Measurements from ENCODE around the gene TAF1D. TPM values are rescaled to one million over a fixed set of nuclear protein-coding genes. Genes with fewer than 3 reads are reported as not detected.

Gene TAF1D
- polyA plus RNA-seq, 1 experiment = 32.8 TPM

- ChIA-PET POLR2A (no interaction called here), CTCF (no interaction called here)
- no peak for DNase-seq (ENCODE audit: low read depth)
- H3K4me3 ChIP-seq (ENCODE audit: low read depth, low read length) = no peak overlapping the region
- peaks cover 3% of the 10 kb centered on the region for H3K36me3 ChIP-seq (ENCODE audit: control insufficient read depth, insufficient read depth, low read length)
- H3K27me3 ChIP-seq (ENCODE audit: control insufficient read depth, insufficient read depth, low read length) = no peaks in the 10 kb centered on the region
- TF ChIP-seq CTCF (IDR thresholded peaks at IDR 0.05; ENCODE audit: insufficient read depth, low read depth, low read length) = no peak
These were observed 40.5 kb downstream of the TAF1D start for GRCh38 chr11:93700830-93701229.

DNA sequence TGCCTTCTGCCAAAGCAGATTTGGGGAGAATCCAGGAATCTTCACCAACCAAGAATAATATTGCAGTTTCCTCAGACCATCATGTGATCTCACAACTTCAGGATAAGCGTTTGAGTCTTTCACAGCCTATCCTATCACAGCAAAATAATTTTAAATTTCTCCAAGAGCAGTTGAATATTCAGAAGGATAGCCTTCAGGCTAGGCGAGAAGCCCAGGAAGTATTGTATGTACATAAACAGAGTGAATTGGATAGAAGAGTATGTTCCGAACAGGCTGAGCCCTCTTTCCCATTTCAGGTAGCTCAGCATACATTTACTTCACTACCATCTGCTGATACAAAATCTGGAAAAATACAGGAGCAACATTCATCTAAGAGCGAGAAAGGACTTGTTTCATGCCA, 43.7 kb downstream of the TAF1D start:
- H3K36me3 ChIP-seq (ENCODE audit: control insufficient read depth, insufficient read depth, low read length) = peaks cover 3% of the 10 kb centered on the region
- ChIA-PET CTCF (interaction anchor here (0.8 to 1.3 kb wide), 2 partner anchors 9 to 11 kb away, joined by 3 read pairs; no protein-coding TSS in a partner anchor), POLR2A (no interaction called here)
- H3K4me3 ChIP-seq (ENCODE audit: low read depth, low read length) = no peak overlapping the region
- no peak for DNase-seq (ENCODE audit: low read depth)
- H3K27me3 ChIP-seq (ENCODE audit: control insufficient read depth, insufficient read depth, low read length) = no peaks in the 10 kb centered on the region
- TF ChIP-seq CTCF (IDR thresholded peaks at IDR 0.05; ENCODE audit: insufficient read depth, low read depth, low read length) = no peak

DNA sequence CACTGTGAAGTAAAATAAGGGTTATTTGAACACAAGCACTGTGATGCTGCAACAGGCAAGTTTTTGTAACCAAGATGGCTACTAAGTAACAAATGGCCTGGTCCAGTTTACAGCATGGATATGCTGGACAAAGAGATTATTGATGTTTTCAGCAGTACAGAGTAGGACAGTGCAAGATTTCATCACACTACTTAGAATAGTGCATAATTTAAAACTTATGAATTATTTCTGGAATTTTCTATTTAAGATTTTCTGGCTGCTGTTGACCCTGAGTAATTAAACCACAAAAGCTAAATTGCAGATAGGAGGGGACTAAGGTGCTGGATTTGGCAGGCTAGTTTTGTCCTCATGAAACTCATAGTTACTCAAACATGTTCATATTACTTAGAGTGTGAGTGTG, 46.7 kb downstream of the TAF1D start:
- H3K4me3 ChIP-seq (ENCODE audit: low read depth, low read length) = no peak overlapping the region
- POLR2A ChIA-PET = no interaction called here
- H3K27me3 ChIP-seq (ENCODE audit: control insufficient read depth, insufficient read depth, low read length) = no peaks in the 10 kb centered on the region
- DNase-seq (ENCODE audit: low read depth) = no peak
- H3K36me3 ChIP-seq (ENCODE audit: control insufficient read depth, insufficient read depth, low read length) = peaks cover 5% of the 10 kb centered on the region
- CTCF ChIA-PET = interaction anchor here (1.4 kb wide), 1 partner anchor 9 kb away, joined by 4 read pairs; no protein-coding TSS in a partner anchor
- TF ChIP-seq CTCF (IDR thresholded peaks at IDR 0.05; ENCODE audit: insufficient read depth, low read depth, low read length) = no peak

DNA sequence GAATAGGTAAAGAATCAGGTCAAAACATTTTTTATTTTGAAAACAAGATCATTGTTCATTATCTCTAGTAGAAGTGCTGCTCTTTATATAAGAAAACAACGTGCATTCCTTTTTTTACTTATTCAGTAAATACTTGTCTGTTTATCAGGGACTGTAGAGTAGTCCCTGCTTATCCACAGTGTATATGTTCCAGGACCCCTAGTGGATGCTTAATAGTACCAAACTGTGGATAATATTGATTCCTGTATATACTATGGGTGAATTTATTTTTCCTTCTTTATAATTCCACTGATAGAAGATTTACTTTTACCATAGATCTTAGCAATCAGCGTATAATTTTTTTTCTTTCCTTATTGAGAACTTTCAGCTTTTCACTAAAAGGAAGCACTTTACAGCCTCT, 47.2 kb downstream of the TAF1D start:
- ChIA-PET CTCF (interaction anchor here (1.4 kb wide), 1 partner anchor 10 kb away, joined by 4 read pairs; no protein-coding TSS in a partner anchor), POLR2A (no interaction called here)
- no peak for TF ChIP-seq CTCF (IDR thresholded peaks at IDR 0.05; ENCODE audit: insufficient read depth, low read depth, low read length)
- no peak for DNase-seq (ENCODE audit: low read depth)
- no peaks in the 10 kb centered on the region for H3K27me3 ChIP-seq (ENCODE audit: control insufficient read depth, insufficient read depth, low read length)
- H3K36me3 ChIP-seq (ENCODE audit: control insufficient read depth, insufficient read depth, low read length) = peaks cover 7% of the 10 kb centered on the region
- H3K4me3 ChIP-seq (ENCODE audit: low read depth, low read length) = no peak overlapping the region

DNA sequence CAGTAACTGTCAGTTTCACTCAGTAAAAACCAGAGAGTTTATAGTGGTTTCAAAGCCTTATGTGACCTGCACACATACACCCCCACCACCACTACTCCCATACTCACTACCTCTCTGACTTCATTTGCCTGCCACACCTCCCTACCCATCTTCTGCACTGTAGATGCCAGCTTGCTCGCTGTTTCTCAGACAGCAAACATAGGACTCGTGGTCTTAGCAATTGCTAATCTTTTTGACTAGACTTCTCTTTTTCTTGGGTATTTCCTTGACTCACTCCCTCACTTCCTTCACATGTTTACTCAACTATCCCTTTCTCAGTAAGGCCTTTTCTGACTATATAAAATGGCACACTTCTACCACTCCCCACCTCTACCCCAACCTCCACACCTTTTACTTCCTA, 52.1 kb downstream of the TAF1D start:
- no peak for DNase-seq (ENCODE audit: low read depth)
- H3K36me3 ChIP-seq (ENCODE audit: control insufficient read depth, insufficient read depth, low read length) = peaks cover 10% of the 10 kb centered on the region
- ChIA-PET CTCF (no interaction called here), POLR2A (no interaction called here)
- H3K27me3 ChIP-seq (ENCODE audit: control insufficient read depth, insufficient read depth, low read length) = no peaks in the 10 kb centered on the region
- no peak overlapping the region for H3K4me3 ChIP-seq (ENCODE audit: low read depth, low read length)
- TF ChIP-seq CTCF (IDR thresholded peaks at IDR 0.05; ENCODE audit: insufficient read depth, low read depth, low read length) = no peak

Measured in BJ (cell line).